ENCODE data around the gene CD79A.

The CD79A gene

GRCh38 chr19:41876847-41877832 lies at the start of gene CD79A:
TSS of gene CD79A (plus strand) at chr19:41877279. CDS start at chr19:41877305, 26 bp downstream.
- H3K4me3 ChIP-seq (ENCODE audit: low read depth, low read length), result no peak within 1 kb of the TSS
- DNase-seq (ENCODE audit: low read depth), result no peak
- TF ChIP-seq CTCF (conservative IDR thresholded peaks at IDR 0.05; ENCODE audit: low read depth, low read length), result no peak

DNA sequence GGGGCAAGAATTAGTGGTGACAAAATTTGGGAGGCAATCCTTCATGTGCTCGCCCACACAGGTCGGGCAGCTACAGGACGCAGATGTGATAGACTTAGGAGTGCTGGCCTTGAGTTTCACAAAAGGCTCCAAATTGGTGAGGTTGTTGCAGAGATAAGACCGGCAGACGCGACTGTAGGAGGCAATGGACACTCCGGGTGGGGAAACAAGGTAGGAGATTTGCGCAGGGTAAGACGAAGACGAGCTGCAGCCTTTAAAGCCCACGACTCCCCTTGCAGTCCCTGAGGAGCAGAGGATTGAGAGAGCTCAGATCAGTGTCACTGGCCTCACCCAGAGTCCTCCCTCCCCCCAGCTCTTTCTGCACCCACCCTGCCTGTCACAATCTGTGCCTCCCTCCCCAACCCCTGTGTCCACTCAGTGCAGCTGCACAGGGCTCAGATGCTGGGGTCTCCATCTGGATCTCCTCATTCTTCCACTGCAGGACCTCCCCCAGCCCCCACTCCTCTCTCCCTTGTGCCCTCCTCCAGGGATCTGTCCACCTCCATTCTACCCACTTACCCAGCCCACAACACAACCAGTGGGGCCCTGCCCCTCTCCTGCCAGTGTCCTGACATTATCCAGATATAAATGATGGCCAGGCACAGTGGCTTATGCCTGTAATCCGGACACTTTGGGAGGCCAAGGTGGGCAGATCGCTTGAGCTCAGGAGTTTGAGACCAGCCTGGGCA lies 38.9 kb upstream of the CD79A start:
- no peak for DNase-seq (ENCODE audit: low read depth)
- no peak overlapping the region for H3K4me3 ChIP-seq (ENCODE audit: low read depth, low read length)
- TF ChIP-seq CTCF (conservative IDR thresholded peaks at IDR 0.05; ENCODE audit: low read depth, low read length), result no peak

GRCh38 chr19:41839211-41839610 lies 37.9 kb upstream of the CD79A start:
- no peak overlapping the region for H3K4me3 ChIP-seq (ENCODE audit: low read depth, low read length)
- DNase-seq (ENCODE audit: low read depth), result no peak
- no peak for TF ChIP-seq CTCF (conservative IDR thresholded peaks at IDR 0.05; ENCODE audit: low read depth, low read length)

DNA sequence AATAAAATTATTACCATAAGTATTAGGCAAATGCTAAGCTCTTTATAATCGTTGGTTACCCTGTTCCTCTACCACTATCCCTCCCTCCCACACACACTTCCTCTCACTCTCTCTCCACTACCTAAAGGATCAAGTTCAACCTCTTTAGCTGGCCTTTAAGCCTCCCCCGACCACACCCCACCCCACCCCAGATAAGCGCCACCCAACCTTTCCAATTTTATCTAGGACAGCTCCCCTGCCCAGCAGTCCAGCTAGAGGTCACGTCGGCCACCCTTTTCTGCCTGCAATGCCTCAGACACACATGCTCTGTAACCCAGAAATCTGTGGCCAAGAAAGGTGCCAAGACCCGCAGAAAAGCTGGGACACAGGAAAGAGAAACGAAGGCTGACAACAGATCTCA lies 33.7 kb upstream of the CD79A start:
- no peak for DNase-seq (ENCODE audit: low read depth)

GRCh38 chr19:41844601-41845000 lies 32.5 kb upstream of the CD79A start, which contains the start of gene LYPD4:
TSS of gene LYPD4 (minus strand) at chr19:41844683. CDS start at chr19:41839285, 5,398 bp downstream.
- no peak for DNase-seq (ENCODE audit: low read depth)
- no peak for TF ChIP-seq CTCF (conservative IDR thresholded peaks at IDR 0.05; ENCODE audit: low read depth, low read length)

More for the DNA sequence above, 33.7 kb upstream of the CD79A start:
- no peak for TF ChIP-seq CTCF (conservative IDR thresholded peaks at IDR 0.05; ENCODE audit: low read depth, low read length)
- no peak overlapping the region for H3K4me3 ChIP-seq (ENCODE audit: low read depth, low read length)

GRCh38 chr19:41845001-41845050 lies 32.3 kb upstream of the CD79A start, which contains the start of gene DMRTC2:
TSS of gene DMRTC2 (plus strand) at chr19:41845042. CDS start at chr19:41847429, 2,387 bp downstream.
- no peak within 1 kb of the TSS for H3K4me3 ChIP-seq (ENCODE audit: low read depth, low read length)
- TF ChIP-seq CTCF (conservative IDR thresholded peaks at IDR 0.05; ENCODE audit: low read depth, low read length), result no peak
- no peak for DNase-seq (ENCODE audit: low read depth)

More at GRCh38 chr19:41844601-41845000, 32.5 kb upstream of the CD79A start, which contains the start of gene LYPD4:
- H3K4me3 ChIP-seq (ENCODE audit: low read depth, low read length), result no peak within 1 kb of the TSS
